Liver (tissue), 3 donors: Measurements from ENCODE around the gene BRWD1.

ENCODE experiments used
- CTCF ChIP-seq: fragments of 150-350 bp; IDR thresholded peaks from 2 replicates; pipeline ENCODE4 v1.5.1; 2017; ENCODE audit warnings: improper control_type of control experiment, low read depth, low read length; ENCODE audit not compliant: missing input control
- EGR1 ChIP-seq, 2 donors: IDR thresholded peaks; 2 replicates each; pipeline ENCODE4 v1.6.1; 2016 to 2018; ENCODE audit warnings: antibody characterized with exemption in 2 of 2, low read depth in 2 of 2
- TF ChIP-seq, protein P1 (sequence below): IDR thresholded peaks from 2 replicates; pipeline ENCODE4 v1.6.1; 2016; ENCODE audit warnings: antibody characterized with exemption, mild to moderate bottlenecking
- donor health status: healthy.
- donor health status: healthy.

GRCh38 chr21:39189857-39190604, 123.4 kb downstream of the BRWD1 start:
- TF ChIP-seq CTCF (no peak), EGR1 (IDR thresholded peaks at IDR 0.05; ENCODE audit: low read depth in 2 of 2) (no peak)
- TF ChIP-seq, protein P1, sequence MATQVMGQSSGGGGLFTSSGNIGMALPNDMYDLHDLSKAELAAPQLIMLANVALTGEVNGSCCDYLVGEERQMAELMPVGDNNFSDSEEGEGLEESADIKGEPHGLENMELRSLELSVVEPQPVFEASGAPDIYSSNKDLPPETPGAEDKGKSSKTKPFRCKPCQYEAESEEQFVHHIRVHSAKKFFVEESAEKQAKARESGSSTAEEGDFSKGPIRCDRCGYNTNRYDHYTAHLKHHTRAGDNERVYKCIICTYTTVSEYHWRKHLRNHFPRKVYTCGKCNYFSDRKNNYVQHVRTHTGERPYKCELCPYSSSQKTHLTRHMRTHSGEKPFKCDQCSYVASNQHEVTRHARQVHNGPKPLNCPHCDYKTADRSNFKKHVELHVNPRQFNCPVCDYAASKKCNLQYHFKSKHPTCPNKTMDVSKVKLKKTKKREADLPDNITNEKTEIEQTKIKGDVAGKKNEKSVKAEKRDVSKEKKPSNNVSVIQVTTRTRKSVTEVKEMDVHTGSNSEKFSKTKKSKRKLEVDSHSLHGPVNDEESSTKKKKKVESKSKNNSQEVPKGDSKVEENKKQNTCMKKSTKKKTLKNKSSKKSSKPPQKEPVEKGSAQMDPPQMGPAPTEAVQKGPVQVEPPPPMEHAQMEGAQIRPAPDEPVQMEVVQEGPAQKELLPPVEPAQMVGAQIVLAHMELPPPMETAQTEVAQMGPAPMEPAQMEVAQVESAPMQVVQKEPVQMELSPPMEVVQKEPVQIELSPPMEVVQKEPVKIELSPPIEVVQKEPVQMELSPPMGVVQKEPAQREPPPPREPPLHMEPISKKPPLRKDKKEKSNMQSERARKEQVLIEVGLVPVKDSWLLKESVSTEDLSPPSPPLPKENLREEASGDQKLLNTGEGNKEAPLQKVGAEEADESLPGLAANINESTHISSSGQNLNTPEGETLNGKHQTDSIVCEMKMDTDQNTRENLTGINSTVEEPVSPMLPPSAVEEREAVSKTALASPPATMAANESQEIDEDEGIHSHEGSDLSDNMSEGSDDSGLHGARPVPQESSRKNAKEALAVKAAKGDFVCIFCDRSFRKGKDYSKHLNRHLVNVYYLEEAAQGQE: no peak
